Karpas-422 (cell line): Measurements from ENCODE around the gene KCNJ10. TPM values are rescaled to one million over a fixed set of nuclear protein-coding genes. Genes with fewer than 3 reads are reported as not detected.

Experiments
- DNase-seq: peaks from one replicate; pipeline ENCODE4 v3.0.0-alpha.2; 2015
- H2AFZ ChIP-seq: fragments of 200-600 bp; sonication (generic); 2 replicates; pipeline ENCODE4 v1.6.1; 2014; ENCODE audit warnings: antibody characterized with exemption, low read length, mixed read lengths
- H3K27ac ChIP-seq: fragments of 200-600 bp; sonication (generic); 2 replicates; pipeline ENCODE4 v1.5.1; 2014; ENCODE audit warnings: mild to moderate bottlenecking, low read length, moderate library complexity
- H3K27me3 ChIP-seq: fragments of 200-600 bp; sonication (generic); 2 replicates; pipeline ENCODE4 v1.6.1; 2014; ENCODE audit warnings: low read length, mixed read lengths
- H3K36me3 ChIP-seq: fragments of 200-600 bp; sonication (generic); 2 replicates; pipeline ENCODE4 v1.6.1; 2014; ENCODE audit warnings: low read length, mixed read lengths; ENCODE audit not compliant: insufficient read depth
- H3K4me1 ChIP-seq: fragments of 200-600 bp; sonication (generic); 2 replicates; pipeline ENCODE4 v1.6.1; 2014; ENCODE audit warnings: mild to moderate bottlenecking, low read length, mixed read lengths
- H3K4me2 ChIP-seq: fragments of 200-600 bp; sonication (generic); 2 replicates; pipeline ENCODE4 v1.6.1; 2014; ENCODE audit warnings: low read length, low read depth, mild to moderate bottlenecking; ENCODE audit not compliant: poor library complexity, severe bottlenecking
- H3K4me3 ChIP-seq: fragments of 200-600 bp; sonication (generic); 2 replicates; pipeline ENCODE4 v1.5.1; 2014; ENCODE audit warnings: mild to moderate bottlenecking, antibody characterized with exemption, low read length, mixed read lengths
- H3K79me2 ChIP-seq: fragments of 200-600 bp; sonication (generic); 2 replicates; pipeline ENCODE4 v1.6.1; 2014; ENCODE audit warnings: mild to moderate bottlenecking, low read length, mixed read lengths
- H3K9ac ChIP-seq: fragments of 200-600 bp; sonication (generic); 2 replicates; pipeline ENCODE4 v1.6.0; 2014; ENCODE audit warnings: low read length
- H3K9me2 ChIP-seq: fragments of 200-600 bp; sonication (generic), shearing (Covaris generic); replicated peaks from 2 replicates; pipeline ENCODE4 v1.6.0; 2014; ENCODE audit warnings: mild to moderate bottlenecking, low read length, moderate library complexity; ENCODE audit not compliant: insufficient read depth
- H3K9me3 ChIP-seq: fragments of 300-700, 200-600 bp; sonication (generic); 2 replicates; pipeline ENCODE4 v1.6.1; 2014; ENCODE audit warnings: low read length, mixed read lengths
- H4K20me1 ChIP-seq: fragments of 200-600 bp; sonication (generic); 2 replicates; pipeline ENCODE4 v1.6.1; 2014; ENCODE audit warnings: mild to moderate bottlenecking, antibody characterized with exemption, low read length, low read depth; ENCODE audit not compliant: insufficient read depth
- total RNA-seq: library from RNA; depleted of rRNA; stranded (reverse); fragments of >200 nt; shearing (Covaris generic); gene quantifications from 2 replicates; pipeline ENCODE4 v1.2.3, GENCODE V29; 2014; ENCODE audit warnings: low replicate concordance

The KCNJ10 gene
- total RNA-seq, 1 experiment from 2014 or later: not detected

DNA sequence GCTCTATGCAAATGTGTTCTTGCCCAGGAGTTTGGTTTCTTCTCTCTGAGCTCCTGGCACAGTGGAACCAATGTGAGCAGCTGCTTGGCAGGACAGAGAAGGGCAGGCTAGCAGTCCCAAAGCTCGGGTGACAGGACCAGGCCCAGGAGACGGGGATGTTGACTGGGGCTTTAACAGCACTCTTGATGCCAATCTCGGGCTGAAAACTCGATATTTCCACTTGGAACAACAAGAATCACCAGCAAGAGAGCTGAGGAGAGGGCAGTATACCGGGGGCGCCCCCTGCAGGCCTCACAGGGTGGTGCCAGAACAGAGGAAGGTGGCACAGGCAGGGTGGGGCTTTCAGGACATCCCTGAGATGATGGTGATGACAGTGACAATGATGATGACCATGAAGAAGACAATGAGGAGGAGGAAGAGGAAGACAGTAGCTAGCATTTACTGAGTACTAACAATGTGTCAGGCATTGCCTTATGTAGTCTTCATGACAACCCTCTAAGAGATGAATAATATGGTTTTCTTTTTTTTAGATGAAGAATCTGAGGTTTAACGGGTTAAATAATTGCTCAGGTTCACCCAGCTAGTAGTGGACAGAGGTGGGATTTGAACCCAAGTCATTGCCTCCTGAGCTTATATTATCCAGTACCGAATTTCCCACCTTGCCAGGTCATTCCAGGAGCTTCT is 8.7 kb upstream of the KCNJ10 start:
- Histone ChIP-seq H3K4me1 (peaks cover 8% of the 10 kb centered on the region; the same call in 1 of the 2 replicates), H3K9me3 (no peaks in the 10 kb centered on the region), H3K4me2 (no peak overlapping the region), H3K27ac (no peak overlapping the region), H3K79me2 (no peaks in the 10 kb centered on the region), H3K9me2 (no peaks in the 10 kb centered on the region), H3K36me3 (no peaks in the 10 kb centered on the region), H3K27me3 (no peaks in the 10 kb centered on the region), H4K20me1 (no peaks in the 10 kb centered on the region), H3K9ac (no peak overlapping the region), H2AFZ (no peak overlapping the region), H3K4me3 (no peak overlapping the region)
- DNase-seq: peak; percentile 88

GRCh38 chr1:160077486-160077885 is 7.5 kb upstream of the KCNJ10 start:
- Histone ChIP-seq H3K27ac (no peak overlapping the region), H3K4me3 (no peak overlapping the region), H3K79me2 (no peaks in the 10 kb centered on the region), H3K9me3 (no peaks in the 10 kb centered on the region), H3K9ac (no peak overlapping the region), H3K27me3 (no peaks in the 10 kb centered on the region), H3K9me2 (no peaks in the 10 kb centered on the region), H3K4me1 (peaks cover 8% of the 10 kb centered on the region; the same call in 1 of the 2 replicates), H3K4me2 (no peak overlapping the region), H3K36me3 (no peaks in the 10 kb centered on the region), H4K20me1 (no peaks in the 10 kb centered on the region), H2AFZ (no peak overlapping the region)
- no peak for DNase-seq

DNA sequence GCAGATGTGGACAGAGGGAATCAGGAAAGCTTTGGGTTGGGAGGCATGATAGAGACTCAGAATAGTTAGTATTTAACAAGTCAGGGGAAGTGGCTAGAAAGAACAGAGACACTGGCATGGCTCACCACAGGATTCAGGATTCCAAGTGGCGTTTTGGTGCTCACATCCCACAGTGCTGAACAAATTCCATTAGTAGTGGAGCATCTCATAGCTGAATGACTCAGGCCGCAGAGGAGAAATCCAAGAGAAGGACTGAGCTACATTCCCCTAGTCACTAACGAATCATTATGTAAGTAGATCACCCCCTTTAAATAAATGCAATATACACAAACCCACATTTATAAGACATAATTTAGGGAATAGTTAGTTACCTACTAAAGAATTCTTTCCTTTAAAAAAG is 6.3 kb upstream of the KCNJ10 start:
- no peaks in the 10 kb centered on the region for H3K9me3 ChIP-seq
- no peaks in the 10 kb centered on the region for H3K79me2 ChIP-seq
- no peaks in the 10 kb centered on the region for H4K20me1 ChIP-seq
- H3K27ac ChIP-seq: no peak overlapping the region
- H3K36me3 ChIP-seq: no peaks in the 10 kb centered on the region
- peaks cover 8% of the 10 kb centered on the region; the same call in 1 of the 2 replicates for H3K4me1 ChIP-seq
- DNase-seq: no peak
- no peak overlapping the region for H2AFZ ChIP-seq
- no peak overlapping the region for H3K4me2 ChIP-seq
- H3K27me3 ChIP-seq: no peaks in the 10 kb centered on the region
- H3K9me2 ChIP-seq: no peaks in the 10 kb centered on the region
- H3K9ac ChIP-seq: no peak overlapping the region
- H3K4me3 ChIP-seq: no peak overlapping the region

DNA sequence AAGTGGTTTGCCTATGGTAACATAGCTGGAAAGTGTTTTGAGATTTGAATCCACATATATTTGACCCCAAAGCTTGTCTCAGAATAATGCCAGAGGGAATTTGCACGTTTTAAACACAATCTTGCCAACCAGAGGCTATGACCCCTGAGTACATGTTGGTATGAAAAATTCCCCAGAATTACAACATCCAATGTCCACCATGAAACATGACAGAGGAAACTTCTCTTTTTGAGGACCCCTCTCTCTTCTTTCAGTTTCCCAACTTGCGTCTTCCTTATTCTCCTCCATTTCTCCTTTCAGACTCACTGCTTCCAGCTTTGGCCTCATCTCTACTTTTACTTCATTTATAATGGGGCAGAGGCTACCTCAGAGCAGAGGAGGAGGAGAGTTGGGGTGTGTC is 5.9 kb upstream of the KCNJ10 start:
- H3K36me3 ChIP-seq: no peaks in the 10 kb centered on the region
- H3K9me2 ChIP-seq: no peaks in the 10 kb centered on the region
- no peak overlapping the region for H3K9ac ChIP-seq

GRCh38 chr1:160074865-160075264 is 4.9 kb upstream of the KCNJ10 start:
- H3K4me2 ChIP-seq: no peak overlapping the region
- H3K36me3 ChIP-seq: no peaks in the 10 kb centered on the region
- no peak overlapping the region for H3K4me3 ChIP-seq
- H3K9me3 ChIP-seq: no peaks in the 10 kb centered on the region
- peaks cover 17% of the 10 kb centered on the region for H3K4me1 ChIP-seq
- H3K9ac ChIP-seq: no peak overlapping the region
- H4K20me1 ChIP-seq: no peaks in the 10 kb centered on the region
- no peaks in the 10 kb centered on the region for H3K9me2 ChIP-seq
- no peak overlapping the region for H3K27ac ChIP-seq
- no peaks in the 10 kb centered on the region for H3K79me2 ChIP-seq
- no peak for DNase-seq
- H2AFZ ChIP-seq: no peak overlapping the region
- no peaks in the 10 kb centered on the region for H3K27me3 ChIP-seq

More for the DNA sequence above, 5.9 kb upstream of the KCNJ10 start:
- H3K4me1 ChIP-seq: peaks cover 9% of the 10 kb centered on the region; the same call in 1 of the 2 replicates
- no peaks in the 10 kb centered on the region for H3K9me3 ChIP-seq
- no peak for DNase-seq
- no peak overlapping the region for H3K27ac ChIP-seq
- H3K27me3 ChIP-seq: no peaks in the 10 kb centered on the region
- H3K79me2 ChIP-seq: no peaks in the 10 kb centered on the region
- no peak overlapping the region for H3K4me2 ChIP-seq
- no peaks in the 10 kb centered on the region for H4K20me1 ChIP-seq
- H2AFZ ChIP-seq: no peak overlapping the region
- H3K4me3 ChIP-seq: no peak overlapping the region

- Histone ChIP-seq H3K79me2 (no peaks in the 10 kb centered on the region), H2AFZ (no peak overlapping the region), H3K27ac (no peak overlapping the region), H3K27me3 (no peaks in the 10 kb centered on the region), H3K4me1 (peaks cover 13% of the 10 kb centered on the region), H3K9me2 (no peaks in the 10 kb centered on the region), H3K4me3 (no peak overlapping the region), H3K9ac (no peak overlapping the region), H3K9me3 (no peaks in the 10 kb centered on the region), H3K36me3 (no peaks in the 10 kb centered on the region), H3K4me2 (no peak overlapping the region), H4K20me1 (no peaks in the 10 kb centered on the region)
- no peak for DNase-seq
Observed at GRCh38 chr1:160071289-160071688, 1.3 kb upstream of the KCNJ10 start.

DNA sequence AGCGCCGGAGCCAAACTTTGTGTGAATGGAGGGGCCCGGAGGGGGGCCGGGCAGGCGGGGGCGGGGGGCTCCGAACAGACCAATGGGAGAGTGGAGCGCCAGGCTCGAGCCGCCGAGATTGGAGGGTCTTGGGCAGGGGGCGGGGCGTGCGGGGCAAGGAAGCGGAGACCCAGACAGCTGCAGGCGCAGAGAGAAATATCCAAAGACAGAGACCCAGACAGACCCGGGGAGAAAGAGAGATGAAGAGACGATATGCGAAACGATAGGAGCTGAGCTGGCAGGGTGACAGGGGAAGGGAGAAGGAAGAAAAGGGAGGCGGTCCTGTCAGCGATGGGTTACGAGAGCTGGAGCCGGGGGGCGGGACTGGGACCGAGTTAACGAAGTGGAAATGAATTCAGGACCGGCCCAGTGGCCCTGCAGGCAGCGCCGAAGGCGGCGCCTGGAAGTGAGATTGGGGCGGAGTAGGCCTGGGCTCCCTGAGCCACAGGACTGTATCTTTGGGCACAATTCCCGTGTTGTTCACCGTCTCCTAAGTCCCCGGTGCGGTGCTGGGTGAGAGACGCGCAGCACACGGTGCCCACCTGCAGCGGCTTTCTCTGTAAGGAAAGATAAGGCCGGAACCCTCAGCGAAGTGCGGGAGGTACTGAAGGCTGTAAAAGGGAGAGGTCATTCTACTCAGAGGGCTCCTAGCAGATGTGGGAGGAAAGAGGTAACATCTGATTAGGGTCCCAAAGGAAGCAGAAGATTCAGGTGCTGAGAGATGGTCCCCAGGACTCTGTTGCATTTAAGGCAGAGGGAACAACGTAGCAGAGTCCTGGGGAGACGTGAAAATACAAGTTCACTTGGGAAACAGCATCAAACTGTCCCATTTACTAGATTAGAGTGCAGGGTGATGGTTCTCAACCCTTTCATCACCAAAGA is 543 bp upstream of the KCNJ10 start:
- H3K9me3 ChIP-seq: no peaks in the 10 kb centered on the region
- H3K79me2 ChIP-seq: no peaks in the 10 kb centered on the region
- H3K36me3 ChIP-seq: no peaks in the 10 kb centered on the region
- H3K4me3 ChIP-seq: peak overlapping the region; percentile 67
- H2AFZ ChIP-seq: peak overlapping the region; percentile 36
- H3K4me1 ChIP-seq: peaks cover 13% of the 10 kb centered on the region
- H3K4me2 ChIP-seq: peak overlapping the region; percentile 72
- H3K9me2 ChIP-seq: no peaks in the 10 kb centered on the region
- peak; percentile 89 for DNase-seq
- peak overlapping the region; percentile 47 for H3K9ac ChIP-seq
- no peak overlapping the region for H3K27ac ChIP-seq
- H3K27me3 ChIP-seq: no peaks in the 10 kb centered on the region
- H4K20me1 ChIP-seq: no peaks in the 10 kb centered on the region

GRCh38 chr1:160068225-160068624 is 1.7 kb downstream of the KCNJ10 start:
- no peaks in the 10 kb centered on the region for H4K20me1 ChIP-seq
- no peaks in the 10 kb centered on the region for H3K9me2 ChIP-seq
- no peaks in the 10 kb centered on the region for H3K79me2 ChIP-seq
- no peak overlapping the region for H2AFZ ChIP-seq
- H3K4me3 ChIP-seq: no peak overlapping the region
- H3K9me3 ChIP-seq: no peaks in the 10 kb centered on the region
- DNase-seq: no peak
- no peak overlapping the region for H3K4me2 ChIP-seq
- no peak overlapping the region for H3K27ac ChIP-seq
- H3K36me3 ChIP-seq: no peaks in the 10 kb centered on the region
- no peaks in the 10 kb centered on the region for H3K27me3 ChIP-seq
- H3K9ac ChIP-seq: no peak overlapping the region
- H3K4me1 ChIP-seq: peaks cover 13% of the 10 kb centered on the region
